HUES6 (cell line): Measurements from ENCODE around the gene QPCT.

Source experiments
- H3K27ac ChIP-seq: 2 replicates; pipeline ENCODE4 v1.7.0; 2013; ENCODE audit warnings: low read depth, mild to moderate bottlenecking, low read length, inconsistent platforms
- H3K27me3 ChIP-seq: 2 replicates; pipeline ENCODE4 v1.6.1; 2013; ENCODE audit warnings: low read length; ENCODE audit not compliant: control insufficient read depth, insufficient read depth
- H3K36me3 ChIP-seq: 2 replicates; pipeline ENCODE4 v1.6.1; 2013; ENCODE audit warnings: low read length; ENCODE audit not compliant: control insufficient read depth, insufficient read depth
- H3K4me1 ChIP-seq: 2 replicates; pipeline ENCODE4 v1.6.1; 2013; ENCODE audit warnings: low read length; ENCODE audit not compliant: control insufficient read depth, insufficient read depth
- H3K4me3 ChIP-seq: 2 replicates; pipeline ENCODE4 v1.5.1; 2013; ENCODE audit warnings: low read depth, low read length
- H3K9ac ChIP-seq: one replicate; pipeline ENCODE4 v1.6.1; 2013; ENCODE audit warnings: mild to moderate bottlenecking, low read length
- H3K9me3 ChIP-seq: 2 replicates; pipeline ENCODE4 v1.6.1; 2013; ENCODE audit warnings: low read depth, low read length; ENCODE audit not compliant: control insufficient read depth, insufficient read depth

The QPCT gene

DNA sequence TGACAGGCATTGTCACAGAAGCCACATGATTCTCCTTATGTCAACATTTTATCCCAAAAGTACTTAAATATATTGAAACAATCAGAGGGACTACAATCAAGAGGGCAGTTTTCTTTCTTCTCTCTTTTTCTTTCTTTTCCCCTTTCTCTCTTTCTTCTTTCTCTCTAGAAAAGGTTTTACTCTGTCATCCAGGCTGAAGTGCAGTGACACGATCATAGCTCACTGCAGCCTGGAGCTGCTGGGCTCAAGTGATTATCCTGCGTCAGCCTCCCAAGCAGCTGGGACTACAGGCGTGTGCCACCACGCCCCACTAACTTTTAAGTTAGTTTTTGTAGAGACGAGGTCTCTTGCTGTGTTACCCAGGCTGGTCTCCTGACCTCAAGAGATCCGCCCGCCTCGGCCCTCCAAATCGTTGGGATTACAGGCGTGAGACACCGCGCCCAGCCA, 18.8 kb upstream of the QPCT start:
- Histone ChIP-seq H3K27ac (no peak overlapping the region), H3K27me3 (peaks cover 12% of the 10 kb centered on the region), H3K36me3 (no peaks in the 10 kb centered on the region), H3K4me3 (peak overlapping the region; percentile 98), H3K9me3 (no peaks in the 10 kb centered on the region), H3K9ac (no peak overlapping the region), H3K4me1 (peaks cover 19% of the 10 kb centered on the region)

DNA sequence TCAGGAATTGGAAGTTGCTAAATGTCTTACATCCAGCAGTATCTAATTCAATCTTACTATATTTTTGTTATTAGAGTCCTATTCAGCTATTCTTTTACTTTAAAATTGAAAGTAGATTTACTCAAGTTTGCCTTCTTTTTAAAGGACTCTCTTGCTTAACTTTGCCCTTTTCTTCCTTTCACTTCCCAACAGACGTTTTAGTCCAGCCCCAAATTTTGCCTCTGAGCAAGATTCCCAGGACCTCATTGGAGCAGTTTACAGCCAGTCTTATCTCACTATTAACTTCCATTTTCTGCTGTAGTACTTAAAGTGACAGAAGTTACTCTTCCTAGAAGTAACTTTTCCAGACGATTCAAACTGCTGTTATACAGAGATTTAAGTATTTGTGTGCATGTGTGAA, 18.1 kb upstream of the QPCT start:
- Histone ChIP-seq H3K4me1 (peaks cover 17% of the 10 kb centered on the region), H3K9ac (no peak overlapping the region), H3K27ac (no peak overlapping the region), H3K27me3 (peaks cover 12% of the 10 kb centered on the region), H3K9me3 (no peaks in the 10 kb centered on the region), H3K4me3 (no peak overlapping the region), H3K36me3 (no peaks in the 10 kb centered on the region)

DNA sequence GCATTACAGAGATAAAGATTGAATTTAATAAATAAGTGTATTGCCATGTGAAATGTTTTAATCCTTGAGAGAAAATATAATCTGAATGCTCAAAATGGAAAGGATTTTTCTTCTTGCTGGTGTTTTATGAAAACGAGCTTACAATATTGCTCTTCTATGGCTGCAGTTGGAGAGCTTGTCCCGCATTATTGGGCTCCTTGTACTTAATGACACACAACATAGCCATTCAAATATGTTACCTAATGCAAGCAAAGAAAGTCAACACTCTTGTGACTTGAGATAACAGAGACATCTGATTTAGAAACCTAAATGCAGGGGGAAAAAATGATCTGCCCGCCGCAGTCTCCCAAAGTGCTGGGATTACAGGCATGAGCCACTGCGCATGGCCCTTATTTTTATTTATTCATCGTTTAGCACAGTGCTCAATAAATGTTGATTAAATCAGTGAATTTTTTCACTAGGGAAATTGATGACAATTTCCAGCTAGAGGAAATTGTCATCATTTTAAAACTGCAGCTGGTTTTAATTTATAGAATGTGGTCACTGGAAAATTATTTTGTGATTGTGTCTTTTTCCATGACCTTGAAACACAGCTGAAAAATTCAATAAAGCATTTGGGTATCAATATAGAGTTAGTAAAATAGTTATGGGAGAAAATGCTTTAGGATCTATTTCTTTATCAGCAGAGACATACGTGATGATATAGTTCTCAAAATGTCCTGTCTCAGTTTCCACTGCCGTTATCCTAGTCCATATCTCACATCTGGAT, 17.4 kb upstream of the QPCT start:
- Histone ChIP-seq H3K27me3 (peaks cover 12% of the 10 kb centered on the region), H3K4me1 (peaks cover 10% of the 10 kb centered on the region), H3K9me3 (no peaks in the 10 kb centered on the region), H3K36me3 (no peaks in the 10 kb centered on the region), H3K27ac (no peak overlapping the region), H3K4me3 (no peak overlapping the region), H3K9ac (no peak overlapping the region)

DNA sequence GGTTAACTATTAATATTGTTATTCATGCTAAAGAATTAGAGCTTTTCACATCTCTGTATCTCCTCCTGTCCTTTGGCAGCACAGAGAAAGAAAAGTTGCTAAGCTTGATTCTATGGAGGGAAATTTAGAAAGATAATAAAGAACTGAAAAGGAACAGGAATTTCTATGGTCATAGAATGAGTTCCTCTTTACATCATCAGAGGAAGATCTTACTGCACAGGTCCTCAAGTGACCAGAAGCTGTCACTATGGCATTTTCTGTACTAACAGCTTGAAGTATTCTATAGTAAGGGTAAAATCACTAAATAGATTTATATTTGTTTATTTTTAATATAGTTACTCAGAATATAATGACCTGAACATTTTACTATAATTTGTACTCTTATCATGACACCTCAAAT, 13.7 kb upstream of the QPCT start:
- Histone ChIP-seq H3K4me1 (no peaks in the 10 kb centered on the region), H3K27me3 (peaks cover 2% of the 10 kb centered on the region; the same call in 1 of the 2 replicates), H3K4me3 (no peak overlapping the region), H3K36me3 (no peaks in the 10 kb centered on the region), H3K27ac (no peak overlapping the region), H3K9ac (no peak overlapping the region), H3K9me3 (no peaks in the 10 kb centered on the region)

DNA sequence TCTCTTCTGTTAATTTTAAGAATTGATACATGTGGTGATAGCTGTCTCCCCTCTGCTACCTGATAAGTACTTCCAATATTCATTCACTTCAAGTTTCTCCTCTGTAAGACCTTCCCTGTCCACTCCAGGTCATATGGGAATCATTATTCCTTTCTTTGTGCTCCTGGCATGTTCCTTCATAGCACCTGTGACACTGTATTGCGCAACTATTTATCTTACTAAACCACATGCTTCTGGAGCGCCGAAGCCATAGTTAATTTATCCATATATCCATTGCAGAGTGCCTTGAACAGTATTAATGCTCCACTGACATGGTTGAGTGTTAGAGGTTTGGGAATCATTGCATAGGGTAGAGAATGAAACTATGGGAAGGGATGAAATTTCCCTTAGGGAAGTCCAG, 11.9 kb upstream of the QPCT start:
- Histone ChIP-seq H3K9me3 (no peaks in the 10 kb centered on the region), H3K27ac (no peak overlapping the region), H3K4me1 (no peaks in the 10 kb centered on the region; the same call in 1 of the 2 replicates), H3K27me3 (no peaks in the 10 kb centered on the region), H3K36me3 (no peaks in the 10 kb centered on the region), H3K9ac (no peak overlapping the region), H3K4me3 (no peak overlapping the region)

DNA sequence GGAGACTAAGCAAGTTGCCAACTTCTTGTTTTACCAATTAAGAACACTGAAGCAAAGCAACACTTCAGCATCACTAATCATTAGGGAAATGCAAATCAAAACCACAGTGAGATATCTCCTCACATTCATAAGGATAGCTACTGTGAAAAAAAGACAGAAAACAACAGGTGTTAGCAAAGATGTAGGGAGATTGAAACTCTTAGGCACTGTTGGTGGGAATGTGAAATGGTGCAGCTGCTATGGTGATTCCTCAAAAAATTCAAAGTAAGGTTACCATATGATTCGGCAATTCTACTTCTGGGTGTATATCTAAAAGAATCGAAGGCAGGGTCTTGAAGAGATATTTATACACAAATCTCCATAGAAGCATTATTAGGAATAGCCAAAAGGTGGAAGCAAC, 11.2 kb upstream of the QPCT start:
- Histone ChIP-seq H3K27me3 (no peaks in the 10 kb centered on the region), H3K9me3 (no peaks in the 10 kb centered on the region), H3K4me3 (no peak overlapping the region), H3K9ac (no peak overlapping the region), H3K27ac (no peak overlapping the region), H3K4me1 (no peaks in the 10 kb centered on the region; the same call in 1 of the 2 replicates), H3K36me3 (no peaks in the 10 kb centered on the region)

DNA sequence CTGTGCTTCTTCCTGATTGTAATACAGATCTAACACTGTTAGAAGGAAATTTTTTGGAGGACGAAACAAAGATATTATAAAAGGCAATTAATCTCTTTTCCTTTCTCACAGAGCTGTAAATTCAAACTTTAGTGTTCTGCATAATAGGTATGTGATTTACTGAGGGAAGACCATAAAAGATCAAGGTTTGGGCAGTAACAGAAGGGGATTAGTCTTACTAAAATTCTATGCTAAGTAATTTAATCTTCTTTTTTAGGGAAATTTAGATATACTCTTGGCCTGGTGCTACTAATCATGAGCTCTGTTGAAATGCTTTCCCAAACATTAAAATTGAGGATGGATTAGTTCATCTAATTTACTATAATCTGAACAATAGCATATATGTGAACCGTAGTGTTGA, 8.8 kb upstream of the QPCT start:
- H3K36me3 ChIP-seq, result no peaks in the 10 kb centered on the region
- H3K27ac ChIP-seq, result no peak overlapping the region
- no peaks in the 10 kb centered on the region; the same call in 1 of the 2 replicates for H3K4me1 ChIP-seq
- H3K4me3 ChIP-seq, result no peak overlapping the region
- H3K27me3 ChIP-seq, result no peaks in the 10 kb centered on the region
- H3K9ac ChIP-seq, result no peak overlapping the region
- H3K9me3 ChIP-seq, result no peaks in the 10 kb centered on the region

DNA sequence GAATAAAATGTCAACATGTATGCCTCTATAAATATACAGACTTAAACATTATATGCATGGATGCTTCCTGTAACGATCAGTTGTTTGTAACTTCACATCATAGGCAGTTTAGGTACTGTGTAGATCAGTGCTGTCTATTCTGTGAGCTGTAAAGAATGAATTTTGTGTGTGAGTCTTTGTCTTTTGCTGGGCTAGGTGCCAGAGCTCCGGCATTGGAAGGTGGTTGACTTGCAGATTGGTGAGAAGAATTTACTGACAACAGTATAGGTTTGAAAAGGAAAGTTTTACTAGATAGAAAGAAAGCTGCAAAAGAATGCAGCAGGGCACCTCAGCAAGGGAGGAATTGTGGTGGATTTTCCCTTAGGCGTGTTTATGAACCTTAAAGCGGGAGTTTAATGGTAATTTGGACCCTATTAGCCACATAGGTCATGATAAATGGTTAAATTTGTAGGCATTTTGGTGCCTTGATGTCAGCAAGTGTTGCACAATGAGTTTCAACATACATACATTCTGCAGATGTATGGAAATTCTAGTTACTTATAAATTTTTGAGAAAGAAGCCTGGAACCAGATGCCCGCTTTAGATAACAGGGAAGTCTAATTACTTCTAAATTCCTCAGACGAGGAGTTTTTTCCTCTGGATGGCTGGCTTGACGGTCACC, 6.7 kb upstream of the QPCT start:
- H3K4me3 ChIP-seq, result no peak overlapping the region
- no peak overlapping the region for H3K27ac ChIP-seq
- no peaks in the 10 kb centered on the region for H3K9me3 ChIP-seq
- no peaks in the 10 kb centered on the region for H3K36me3 ChIP-seq
- H3K9ac ChIP-seq, result no peak overlapping the region
- no peaks in the 10 kb centered on the region for H3K27me3 ChIP-seq
- peaks cover 5% of the 10 kb centered on the region for H3K4me1 ChIP-seq

DNA sequence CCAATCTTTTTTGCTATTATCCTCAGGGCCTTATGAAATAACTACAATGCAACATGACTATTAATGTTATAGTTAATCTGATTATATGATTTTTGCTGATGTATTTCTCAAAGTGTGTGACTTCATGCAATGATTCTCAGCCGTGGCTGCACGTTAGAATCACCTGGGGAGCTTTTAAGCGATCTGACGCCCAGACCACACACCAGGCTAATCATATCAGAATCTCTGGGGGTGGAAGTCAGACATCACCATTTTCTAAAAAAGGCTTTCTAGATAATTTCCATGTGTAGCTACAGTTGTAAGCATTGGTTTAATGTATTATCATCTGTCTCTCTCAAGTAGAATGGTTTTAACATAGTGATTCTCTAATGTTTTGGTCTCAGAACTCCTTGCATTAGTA, 5.5 kb upstream of the QPCT start:
- H3K4me3 ChIP-seq, result no peak overlapping the region
- peaks cover 15% of the 10 kb centered on the region for H3K4me1 ChIP-seq
- H3K9me3 ChIP-seq, result no peaks in the 10 kb centered on the region
- no peaks in the 10 kb centered on the region for H3K36me3 ChIP-seq
- H3K27ac ChIP-seq, result no peak overlapping the region
- no peaks in the 10 kb centered on the region for H3K27me3 ChIP-seq
- H3K9ac ChIP-seq, result no peak overlapping the region

DNA sequence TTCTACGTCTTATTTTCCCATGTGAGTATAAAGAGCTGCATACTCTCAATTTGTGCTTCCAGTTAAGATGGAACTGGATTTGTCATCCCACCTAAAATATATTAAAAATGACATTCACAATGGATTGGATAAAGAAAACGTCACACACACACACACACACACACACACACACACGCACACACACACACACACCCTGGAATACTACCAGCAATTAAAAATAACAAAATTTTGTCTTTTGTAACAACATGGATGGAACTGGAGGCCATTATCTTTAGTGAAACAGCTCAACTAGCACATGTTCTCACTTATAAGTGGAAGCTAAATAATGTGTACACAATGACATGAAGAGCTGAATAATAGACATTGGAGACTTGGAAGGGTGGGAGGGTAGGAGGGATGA, 3.8 kb upstream of the QPCT start:
- Histone ChIP-seq H3K9ac (no peak overlapping the region), H3K27ac (no peak overlapping the region), H3K9me3 (no peaks in the 10 kb centered on the region), H3K27me3 (no peaks in the 10 kb centered on the region), H3K36me3 (no peaks in the 10 kb centered on the region), H3K4me1 (peaks cover 21% of the 10 kb centered on the region), H3K4me3 (no peak overlapping the region)

DNA sequence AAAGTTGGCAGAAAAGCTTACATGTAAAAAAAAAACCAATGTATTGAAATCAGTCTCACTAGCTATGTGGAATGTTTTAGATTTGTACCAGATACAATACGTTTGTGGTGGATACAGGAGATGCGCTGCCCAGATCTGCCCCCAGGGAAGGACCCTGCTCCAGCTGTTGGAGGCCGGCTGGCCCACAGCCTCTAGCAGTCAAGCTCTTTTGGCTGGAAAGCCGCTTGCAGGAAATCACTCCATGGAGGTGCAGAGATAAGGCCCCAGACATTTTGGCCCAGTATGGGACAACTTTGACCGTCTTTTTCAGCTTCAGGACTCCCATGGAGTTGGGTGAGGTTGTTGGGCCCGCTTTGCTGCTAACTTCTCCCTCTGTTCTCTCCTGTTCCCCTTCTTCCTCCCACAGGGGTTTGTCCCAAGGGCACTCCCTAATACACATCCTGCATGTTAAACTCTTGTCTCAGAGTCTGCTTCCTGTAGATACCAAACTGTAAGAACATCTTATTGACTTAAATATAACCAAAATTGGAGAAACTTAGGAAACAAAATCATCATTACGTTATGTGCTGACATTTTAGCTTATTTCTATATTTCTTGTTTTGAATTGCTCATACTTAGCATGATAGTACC, 1.7 kb upstream of the QPCT start:
- peak overlapping the region; percentile 23 for H3K9ac ChIP-seq

More for the DNA sequence above, 1.7 kb upstream of the QPCT start:
- Histone ChIP-seq H3K4me3 (no peak overlapping the region), H3K27ac (peak overlapping the region; percentile 77; the same call in 1 of the 2 replicates), H3K27me3 (no peaks in the 10 kb centered on the region), H3K36me3 (no peaks in the 10 kb centered on the region), H3K4me1 (peaks cover 21% of the 10 kb centered on the region), H3K9me3 (no peaks in the 10 kb centered on the region)
